ENCODE measurements around the gene PAOX.

PAOX gene

GRCh38 chr10:133334503-133335245 is 44.4 kb upstream of the PAOX start:
- Histone ChIP-seq H3K4me1 (ENCODE audit: low read length) (no peaks in the 10 kb centered on the region), H4K20me1 (ENCODE audit: insufficient read depth, low read length) (no peaks in the 10 kb centered on the region), H2AFZ (ENCODE audit: low read depth, low read length) (no peak overlapping the region), H3K4me2 (ENCODE audit: low read length) (no peak overlapping the region), H3K9me3 (ENCODE audit: insufficient read depth, low read length) (no peaks in the 10 kb centered on the region), H3K27ac (ENCODE audit: low read length) (no peak overlapping the region), H3K4me3 (ENCODE audit: low read length) (no peak overlapping the region), H3K9ac (ENCODE audit: low read length) (no peak overlapping the region), H3K27me3 (ENCODE audit: low read depth, low read length) (peaks cover 5% of the 10 kb centered on the region; the same call in 1 of the 2 replicates), H3K36me3 (replicated peaks; ENCODE audit: low read depth, low read length) (no peaks in the 10 kb centered on the region), H3K79me2 (ENCODE audit: low read length) (no peaks in the 10 kb centered on the region)
- no peak for TF ChIP-seq EZH2phosphoT487 (IDR thresholded peaks at IDR 0.05; ENCODE audit: low read depth)
- TF ChIP-seq, protein P1, sequence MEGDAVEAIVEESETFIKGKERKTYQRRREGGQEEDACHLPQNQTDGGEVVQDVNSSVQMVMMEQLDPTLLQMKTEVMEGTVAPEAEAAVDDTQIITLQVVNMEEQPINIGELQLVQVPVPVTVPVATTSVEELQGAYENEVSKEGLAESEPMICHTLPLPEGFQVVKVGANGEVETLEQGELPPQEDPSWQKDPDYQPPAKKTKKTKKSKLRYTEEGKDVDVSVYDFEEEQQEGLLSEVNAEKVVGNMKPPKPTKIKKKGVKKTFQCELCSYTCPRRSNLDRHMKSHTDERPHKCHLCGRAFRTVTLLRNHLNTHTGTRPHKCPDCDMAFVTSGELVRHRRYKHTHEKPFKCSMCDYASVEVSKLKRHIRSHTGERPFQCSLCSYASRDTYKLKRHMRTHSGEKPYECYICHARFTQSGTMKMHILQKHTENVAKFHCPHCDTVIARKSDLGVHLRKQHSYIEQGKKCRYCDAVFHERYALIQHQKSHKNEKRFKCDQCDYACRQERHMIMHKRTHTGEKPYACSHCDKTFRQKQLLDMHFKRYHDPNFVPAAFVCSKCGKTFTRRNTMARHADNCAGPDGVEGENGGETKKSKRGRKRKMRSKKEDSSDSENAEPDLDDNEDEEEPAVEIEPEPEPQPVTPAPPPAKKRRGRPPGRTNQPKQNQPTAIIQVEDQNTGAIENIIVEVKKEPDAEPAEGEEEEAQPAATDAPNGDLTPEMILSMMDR (IDR thresholded peaks at IDR 0.05; ENCODE audit: low read depth, low read length), result no peak

- peaks cover 5% of the 10 kb centered on the region; the same call in 1 of the 2 replicates for H3K27me3 ChIP-seq (ENCODE audit: low read depth, low read length)
- no peaks in the 10 kb centered on the region for H3K4me1 ChIP-seq (ENCODE audit: low read length)
- no peaks in the 10 kb centered on the region for H4K20me1 ChIP-seq (ENCODE audit: insufficient read depth, low read length)
- no peak overlapping the region for H2AFZ ChIP-seq (ENCODE audit: low read depth, low read length)
- no peak overlapping the region for H3K9ac ChIP-seq (ENCODE audit: low read length)
- H3K27ac ChIP-seq (ENCODE audit: low read length), result no peak overlapping the region
- TF ChIP-seq EZH2phosphoT487 (IDR thresholded peaks at IDR 0.05; ENCODE audit: low read depth), result no peak
- TF ChIP-seq, protein P1 (IDR thresholded peaks at IDR 0.05; ENCODE audit: low read depth, low read length), result no peak
- H3K4me3 ChIP-seq (ENCODE audit: low read length), result no peak overlapping the region
- H3K9me3 ChIP-seq (ENCODE audit: insufficient read depth, low read length), result no peaks in the 10 kb centered on the region
- no peak overlapping the region for H3K4me2 ChIP-seq (ENCODE audit: low read length)
- H3K36me3 ChIP-seq (replicated peaks; ENCODE audit: low read depth, low read length), result no peaks in the 10 kb centered on the region
- H3K79me2 ChIP-seq (ENCODE audit: low read length), result no peaks in the 10 kb centered on the region
Observed at GRCh38 chr10:133335246-133336117, 43.6 kb upstream of the PAOX start.

- no peak for TF ChIP-seq EZH2phosphoT487 (IDR thresholded peaks at IDR 0.05; ENCODE audit: low read depth)
- TF ChIP-seq, protein P1 (IDR thresholded peaks at IDR 0.05; ENCODE audit: low read depth, low read length), result no peak
- no peak overlapping the region for H3K4me2 ChIP-seq (ENCODE audit: low read length)
- H3K79me2 ChIP-seq (ENCODE audit: low read length), result no peaks in the 10 kb centered on the region
- H3K9me3 ChIP-seq (ENCODE audit: insufficient read depth, low read length), result no peaks in the 10 kb centered on the region
- H4K20me1 ChIP-seq (ENCODE audit: insufficient read depth, low read length), result no peaks in the 10 kb centered on the region
- H3K36me3 ChIP-seq (replicated peaks; ENCODE audit: low read depth, low read length), result no peaks in the 10 kb centered on the region
- H3K27ac ChIP-seq (ENCODE audit: low read length), result no peak overlapping the region
- no peak overlapping the region for H3K9ac ChIP-seq (ENCODE audit: low read length)
- H2AFZ ChIP-seq (ENCODE audit: low read depth, low read length), result no peak overlapping the region
- H3K27me3 ChIP-seq (ENCODE audit: low read depth, low read length), result peaks cover under 1% of the 10 kb centered on the region; the same call in 1 of the 2 replicates
- H3K4me3 ChIP-seq (ENCODE audit: low read length), result no peak overlapping the region
- no peaks in the 10 kb centered on the region for H3K4me1 ChIP-seq (ENCODE audit: low read length)
Observed at GRCh38 chr10:133336118-133336576, 42.9 kb upstream of the PAOX start.

All from OCI-LY3 (cell line).